Hepatocyte (in vitro differentiated cells): ENCODE results near the gene BICD1.

Experiments used
- EZH2 ChIP-seq: fragments of 200-600 bp; sonication (generic); IDR thresholded peaks from 2 replicates; pipeline ENCODE4 v1.6.1; 2016; ENCODE audit warnings: antibody characterized with exemption, mild to moderate bottlenecking, borderline replicate concordance
- TF ChIP-seq, protein P1 (sequence below): fragments of 200-600 bp; sonication (generic); IDR thresholded peaks from 2 replicates; pipeline ENCODE4 v1.5.1; 2016; ENCODE audit warnings: antibody characterized with exemption, mild to moderate bottlenecking; ENCODE audit not compliant: poor library complexity

DNA sequence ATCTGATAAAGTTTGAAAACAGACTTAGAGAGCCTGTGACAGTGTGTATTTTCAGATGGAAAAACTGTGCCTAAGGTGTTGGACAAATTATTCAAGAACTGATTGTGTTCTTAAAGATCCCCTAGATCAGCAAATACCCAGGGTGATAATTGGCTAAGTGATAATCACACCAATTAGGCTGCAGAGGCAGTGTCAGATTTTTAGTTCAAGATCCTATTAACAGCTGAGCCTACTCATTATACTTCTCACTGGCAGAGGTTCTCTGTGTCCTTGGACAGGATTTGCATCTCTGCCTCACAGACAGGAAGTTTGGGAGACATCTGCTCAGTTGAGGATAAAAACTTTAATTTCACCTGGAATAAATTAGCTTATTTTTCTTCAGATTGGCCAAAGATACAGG lies 288.4 kb downstream of the BICD1 start:
- TF ChIP-seq, protein P1, sequence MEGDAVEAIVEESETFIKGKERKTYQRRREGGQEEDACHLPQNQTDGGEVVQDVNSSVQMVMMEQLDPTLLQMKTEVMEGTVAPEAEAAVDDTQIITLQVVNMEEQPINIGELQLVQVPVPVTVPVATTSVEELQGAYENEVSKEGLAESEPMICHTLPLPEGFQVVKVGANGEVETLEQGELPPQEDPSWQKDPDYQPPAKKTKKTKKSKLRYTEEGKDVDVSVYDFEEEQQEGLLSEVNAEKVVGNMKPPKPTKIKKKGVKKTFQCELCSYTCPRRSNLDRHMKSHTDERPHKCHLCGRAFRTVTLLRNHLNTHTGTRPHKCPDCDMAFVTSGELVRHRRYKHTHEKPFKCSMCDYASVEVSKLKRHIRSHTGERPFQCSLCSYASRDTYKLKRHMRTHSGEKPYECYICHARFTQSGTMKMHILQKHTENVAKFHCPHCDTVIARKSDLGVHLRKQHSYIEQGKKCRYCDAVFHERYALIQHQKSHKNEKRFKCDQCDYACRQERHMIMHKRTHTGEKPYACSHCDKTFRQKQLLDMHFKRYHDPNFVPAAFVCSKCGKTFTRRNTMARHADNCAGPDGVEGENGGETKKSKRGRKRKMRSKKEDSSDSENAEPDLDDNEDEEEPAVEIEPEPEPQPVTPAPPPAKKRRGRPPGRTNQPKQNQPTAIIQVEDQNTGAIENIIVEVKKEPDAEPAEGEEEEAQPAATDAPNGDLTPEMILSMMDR = no peak
- no peak for TF ChIP-seq EZH2
